Measurements from ENCODE around the gene GLCCI1.
"Not testable (repeated sequence)": the region's sequence is repeated elsewhere in the genome, so short reads cannot be mapped to it uniquely, and the experiment has no call there.

GLCCI1 gene

GRCh38 chr7:7984424-7984823, 15.8 kb downstream of the GLCCI1 start:
- H3K4me3 ChIP-seq (ENCODE audit: low read depth, low read length), result no peak overlapping the region
- DNase-seq (ENCODE audit: low read depth), result no peak
- TF ChIP-seq CTCF (IDR thresholded peaks at IDR 0.05; ENCODE audit: control insufficient read depth, extremely low read depth, insufficient read depth), result no peak

- DNase-seq (ENCODE audit: low read depth), result no peak
- no peak overlapping the region for H3K4me3 ChIP-seq (ENCODE audit: low read depth, low read length)
- no peak for TF ChIP-seq CTCF (IDR thresholded peaks at IDR 0.05; ENCODE audit: control insufficient read depth, extremely low read depth, insufficient read depth)
These were observed 20.1 kb downstream of the GLCCI1 start for GRCh38 chr7:7988706-7989105.

DNA sequence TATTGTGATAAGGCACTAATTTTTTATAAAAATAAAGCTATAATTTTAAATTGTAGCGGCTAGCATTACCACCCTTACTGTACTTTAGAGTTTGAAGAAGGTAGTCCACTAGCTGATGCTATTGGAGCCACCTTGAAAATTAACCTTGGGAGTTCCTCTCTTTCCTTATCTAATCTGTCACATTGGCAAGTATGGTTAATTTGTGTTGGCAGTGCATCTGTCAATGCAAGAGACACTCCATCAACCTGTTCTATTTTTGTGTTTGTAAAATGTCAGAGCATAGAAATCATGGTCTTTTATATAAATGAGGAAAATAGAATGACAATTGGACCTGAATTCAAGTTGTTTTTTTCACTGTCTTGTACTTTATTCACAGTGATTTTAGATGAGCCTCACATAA, 20.5 kb downstream of the GLCCI1 start:
- TF ChIP-seq CTCF (IDR thresholded peaks at IDR 0.05; ENCODE audit: control insufficient read depth, extremely low read depth, insufficient read depth), result no peak
- DNase-seq (ENCODE audit: low read depth), result no peak
- H3K4me3 ChIP-seq (ENCODE audit: low read depth, low read length), result no peak overlapping the region

GRCh38 chr7:7989616-7990440, 21.2 kb downstream of the GLCCI1 start:
- TF ChIP-seq CTCF (IDR thresholded peaks at IDR 0.05; ENCODE audit: control insufficient read depth, extremely low read depth, insufficient read depth), result no peak
- no peak for DNase-seq (ENCODE audit: low read depth)
- no peak overlapping the region for H3K4me3 ChIP-seq (ENCODE audit: low read depth, low read length)

DNA sequence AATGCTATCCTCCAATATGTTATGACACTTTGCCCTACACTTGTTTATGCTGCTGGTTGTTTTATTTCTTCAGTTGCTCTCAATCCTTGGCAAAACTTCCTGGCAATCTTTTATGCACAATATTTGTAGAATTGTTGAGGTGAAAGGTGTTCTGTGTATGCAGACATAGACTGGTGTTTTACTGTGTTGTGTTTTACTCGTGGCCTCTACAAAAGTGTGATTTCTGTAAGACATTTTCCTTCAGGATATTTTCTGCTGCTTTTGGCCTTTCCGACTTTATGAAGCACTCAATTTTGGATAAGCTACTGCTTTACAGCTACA, 21.8 kb downstream of the GLCCI1 start:
- no peak overlapping the region for H3K4me3 ChIP-seq (ENCODE audit: low read depth, low read length)
- DNase-seq (ENCODE audit: low read depth), result no peak
- no peak for TF ChIP-seq CTCF (IDR thresholded peaks at IDR 0.05; ENCODE audit: control insufficient read depth, extremely low read depth, insufficient read depth)

GRCh38 chr7:7992506-7992905, 23.9 kb downstream of the GLCCI1 start:
- no peak for DNase-seq (ENCODE audit: low read depth)
- H3K4me3 ChIP-seq (ENCODE audit: low read depth, low read length), result no peak overlapping the region
- no peak for TF ChIP-seq CTCF (IDR thresholded peaks at IDR 0.05; ENCODE audit: control insufficient read depth, extremely low read depth, insufficient read depth)

GRCh38 chr7:7995348-7995747, 26.8 kb downstream of the GLCCI1 start:
- DNase-seq (ENCODE audit: low read depth); H3K4me3 ChIP-seq (ENCODE audit: low read depth, low read length): not testable (repeated sequence)
